ENCODE results near the gene ALAD. TPM values are rescaled to one million over a fixed set of nuclear protein-coding genes. Genes with fewer than 3 reads are reported as not detected.

Gene ALAD
- 27.4 and 37.9 TPM in 2 replicates for total RNA-seq (2011; cell fraction: chromatin; rRNA removed; ENCODE audit: low replicate concordance)
- 14.2 and 19.7 TPM in 2 replicates for total RNA-seq (2011; cell fraction: nucleolus; rRNA removed)
- total RNA-seq (2011; cell fraction: nucleoplasm; rRNA removed) = 22.7 and 30.5 TPM in 2 replicates
- total RNA-seq (2014; rRNA removed) (6.8 and 7.4 TPM in 2 replicates), total RNA-seq (2014; rRNA removed; fragmentation: Illumina TruSeq; extraction: Trizol) (5.6 and 6.5 TPM in 2 replicates), total RNA-seq (2015; rRNA removed; fragmentation: Illumina TruSeq; extraction: Trizol) (10.8 and 11.4 TPM in 2 replicates), total RNA-seq (2021) (10.8 and 11.4 TPM in 2 replicates), polyA plus RNA-seq (2011; rRNA removed) (6.1 and 7.4 TPM in 2 replicates), polyA plus RNA-seq (2014; fragmentation: Illumina TruSeq; extraction: Trizol) (12.7 and 12.8 TPM in 2 replicates), polyA plus RNA-seq (2014; fragmentation: Nextera tagmentation; extraction: Ambion mirVana) (1 to 10 TPM; 1.3 to 2.3 TPM), polyA plus RNA-seq (2014; rRNA removed) (9.8 and 10.5 TPM in 2 replicates), polyA minus RNA-seq (2011; rRNA and poly(A)+ RNA removed) (5.9 and 6.0 TPM in 2 replicates), Bru-seq, nascent RNA (percentile 59 among the genes with signal in this experiment), BruChase-seq, experiment 1, labeled RNA remaining after a 2-hour chase (percentile 53 among the genes with signal in this experiment), BruChase-seq, experiment 2, labeled RNA remaining after a 6-hour chase (percentile 58 among the genes with signal in this experiment)
- 4.6 and 4.7 TPM in 2 replicates for polyA plus RNA-seq (2011; cell fraction: cytosol; rRNA removed)
- polyA plus RNA-seq (2011; cell fraction: nucleus; rRNA removed) = 24.7 and 38.2 TPM in 2 replicates
- 17.4 and 28.3 TPM in 2 replicates for polyA plus RNA-seq (2012)
- 2.7 and 3.3 TPM in 2 replicates for polyA minus RNA-seq (2011; cell fraction: cytosol; rRNA and poly(A)+ RNA removed)
- 10.2 and 13.0 TPM in 2 replicates for polyA minus RNA-seq (2011; cell fraction: nucleus; rRNA and poly(A)+ RNA removed)
- long read RNA-seq, experiment 1, transcript ALAD-201 (12 exons, 3,173 nt) = major isoform, 16 of 39 reads
- long read RNA-seq, experiment 1, transcript ALAD-208 (12 exons, 3,247 nt) = minor isoform, 6 of 39 reads
- long read RNA-seq, experiment 1, partial matches to known transcripts = 7 of 39 reads
- long read RNA-seq, experiment 1, other reads (novel, unspliced or antisense) = 10 of 39 reads
- long read RNA-seq, experiment 2, partial matches to known transcripts = 3 of 12 reads
- long read RNA-seq, experiment 2, other reads (novel, unspliced or antisense) = 2 of 12 reads
- long read RNA-seq, experiment 3, partial matches to known transcripts = 1 of 3 reads
- long read RNA-seq, experiment 3, other reads (novel, unspliced or antisense) = 0 of 3 reads

- Histone ChIP-seq H3K4me3 (peak within 1 kb of the TSS; percentile 82), H3K27me3 (ENCODE audit: control insufficient read depth in 2 of 2, insufficient read depth in 2 of 2, low read length in 2 of 2) (no peaks in the 10 kb centered on the region), H3K4me2 (ENCODE audit: insufficient read depth, low read length) (peak within 1 kb of the TSS; percentile 82), H3K9me1 (ENCODE audit: control insufficient read depth, insufficient read depth, low read length) (no peaks in the 10 kb centered on the region), H3K36me3 (ENCODE audit: control insufficient read depth, insufficient read depth, low read length) (no peaks in the 10 kb centered on the region), H3K9ac (ENCODE audit: insufficient read depth in 1 of 2, low read depth in 2 of 2, low read length in 2 of 2) (peak within 1 kb of the TSS; percentile 53 to 97), H3K79me2 (ENCODE audit: control insufficient read depth, insufficient read depth, low read length) (no peaks in the 10 kb centered on the region), H3K4me1 (replicated peaks in 1 of 2; ENCODE audit: control insufficient read depth in 2 of 2, insufficient read depth in 2 of 2, low read length in 2 of 2) (peaks cover 22 to 45% of the 10 kb centered on the region in 2 experiments; a peak in 4 of 5 replicates), H3K27ac (ENCODE audit: extremely low read depth, low read depth, low read length) (peak within 1 kb of the TSS; percentile 45), H2AFZ (ENCODE audit: low read depth, low read length) (peak within 1 kb of the TSS; percentile 94), H4K20me1 (replicated peaks; ENCODE audit: control insufficient read depth, insufficient read depth, low read length) (0 out of 2 replicates have a peak, but pooled peaks cover 3% of the 10 kb centered on the region), H3K9me3 (replicated peaks; ENCODE audit: control insufficient read depth, insufficient read depth, low read depth, low read length) (no peaks in the 10 kb centered on the region)
- no TSS peak for BruUV-seq (replicated peaks)
- ChIA-PET POLR2A (interaction anchor here (0.5 to 4.5 kb wide), 11 partner anchors 9 to 263 kb away, joined by 3 to 43 read pairs (median 3); partner anchors contain the start of genes BSPRY, C9orf43, CDC26 and POLE3), CTCF (ENCODE audit: low intra/inter-chr PET ratio) (interaction anchor here (0.8 to 1.3 kb wide), 2 partner anchors 47 to 127 kb away, joined by 3 read pairs; no protein-coding TSS in a partner anchor)
- 4% methylated on average over 29 of the region's 50 CpGs for WGBS (ENCODE audit: insufficient coverage, low coverage, missing lambda C conversion rate)
- ATAC-seq (peak; percentile 98), FAIRE-seq (peak; percentile 78), DNase-seq (ENCODE audit: extremely low read depth in 1 of 4, low spot score in 3 of 4) (peak; percentile 99)
- intact Hi-C loops (cut with micrococcal nuclease) = loop anchor here (10.0 kb wide), 1 partner anchor 126 kb away; the partner anchor contains the start of genes CDC26 and PRPF4
- in situ Hi-C loops (cut with MboI) = no loop called here
- TF ChIP-seq EWSR1 (IDR thresholded peaks at IDR 0.05; ENCODE audit: borderline replicate concordance, low read depth, partially characterized antibody) = no peak
- no peak for TF ChIP-seq NCOA1 (IDR thresholded peaks at IDR 0.05; ENCODE audit: low read depth)
- TF ChIP-seq MYNN (IDR thresholded peaks at IDR 0.05) = no peak
- no peak for TF ChIP-seq MYNN (CRISPR knock-in tag; IDR thresholded peaks at IDR 0.05)
- TF ChIP-seq NR4A1 (CRISPR knock-in tag; IDR thresholded peaks at IDR 0.05) = no peak
- TF ChIP-seq NR4A1 (tag; IDR thresholded peaks at IDR 0.05) = no peak
- TF ChIP-seq PHTF2 (CRISPR knock-in tag; IDR thresholded peaks at IDR 0.05) = no peak
- no peak for TF ChIP-seq TBL1XR1 (IDR thresholded peaks at IDR 0.05; ENCODE audit: low read length in 2 of 2)
- no peak for TF ChIP-seq SMARCA4 (IDR thresholded peaks at IDR 0.05)
- TF ChIP-seq MEF2A (IDR thresholded peaks at IDR 0.05; ENCODE audit: control insufficient read depth, low read depth, low read length) = no peak
- peak; percentile 11; the same call in 1 of the 2 replicates for TF ChIP-seq SMAD3 (CRISPR knock-in tag; conservative IDR thresholded peaks at IDR 0.05)
- peak; percentile 76 for TF ChIP-seq L3MBTL2 (IDR thresholded peaks at IDR 0.05)
- peak; percentile 78 for TF ChIP-seq KLF13 (tag; IDR thresholded peaks at IDR 0.05; ENCODE audit: borderline replicate concordance, low read depth)
- TF ChIP-seq CBFA2T3 (IDR thresholded peaks at IDR 0.05) = peak; percentile 63
- peak; percentile 78 to 81 for TF ChIP-seq RAD21 (CRISPR knock-in tag; conservative IDR thresholded peaks at IDR 0.05 in 1 of 2, IDR thresholded peaks at IDR 0.05 in 1 of 2)
- TF ChIP-seq POLR2A (conservative IDR thresholded peaks at IDR 0.05) = peak; percentile 73
- TF ChIP-seq ZNF24 (IDR thresholded peaks at IDR 0.05) = no peak
Observed at GRCh38 chr9:113401027-113401792, at the start of gene ALAD. Gene ALAD, minus strand, starts transcription at chr9:113401284. Its CDS starts 7,725 bp downstream, at chr9:113393559.
